ENCODE data around the gene PRKCZ.

PRKCZ gene

DNA sequence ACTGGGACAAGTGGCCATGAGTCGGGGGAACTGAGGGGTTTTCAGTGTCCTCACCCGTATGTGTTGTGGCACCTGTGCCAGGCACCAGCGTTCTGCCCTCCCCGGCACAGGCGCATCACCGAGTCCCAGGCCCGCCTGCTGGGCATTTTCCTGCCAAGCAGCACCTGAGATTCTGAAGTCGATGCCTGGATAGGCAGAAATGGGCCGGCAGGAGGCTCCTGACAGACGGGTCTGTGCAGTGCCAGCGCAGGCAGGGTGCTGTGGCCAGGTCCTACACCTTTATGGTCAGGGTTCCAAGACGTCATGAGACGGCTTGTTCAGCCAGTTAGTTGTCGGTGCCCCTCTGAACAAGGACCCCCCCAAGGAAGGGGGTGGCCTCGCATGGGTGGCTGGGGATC lies 133.7 kb downstream of the PRKCZ start:
- DNase-seq (ENCODE audit: low read depth), result no peak
- TF ChIP-seq CTCF (IDR thresholded peaks at IDR 0.05; ENCODE audit: control insufficient read depth, extremely low read depth, insufficient read depth), result no peak
- H3K4me3 ChIP-seq (ENCODE audit: low read depth, low read length), result no peak overlapping the region

- H3K4me3 ChIP-seq (ENCODE audit: low read depth, low read length), result no peak overlapping the region
- DNase-seq (ENCODE audit: low read depth), result no peak
- no peak for TF ChIP-seq CTCF (IDR thresholded peaks at IDR 0.05; ENCODE audit: control insufficient read depth, extremely low read depth, insufficient read depth)
Observed at GRCh38 chr1:2184531-2184930, 134.3 kb downstream of the PRKCZ start.

GRCh38 chr1:2184934-2185333 lies 134.7 kb downstream of the PRKCZ start:
- no peak overlapping the region for H3K4me3 ChIP-seq (ENCODE audit: low read depth, low read length)
- TF ChIP-seq CTCF (IDR thresholded peaks at IDR 0.05; ENCODE audit: control insufficient read depth, extremely low read depth, insufficient read depth), result no peak
- no peak for DNase-seq (ENCODE audit: low read depth)

DNA sequence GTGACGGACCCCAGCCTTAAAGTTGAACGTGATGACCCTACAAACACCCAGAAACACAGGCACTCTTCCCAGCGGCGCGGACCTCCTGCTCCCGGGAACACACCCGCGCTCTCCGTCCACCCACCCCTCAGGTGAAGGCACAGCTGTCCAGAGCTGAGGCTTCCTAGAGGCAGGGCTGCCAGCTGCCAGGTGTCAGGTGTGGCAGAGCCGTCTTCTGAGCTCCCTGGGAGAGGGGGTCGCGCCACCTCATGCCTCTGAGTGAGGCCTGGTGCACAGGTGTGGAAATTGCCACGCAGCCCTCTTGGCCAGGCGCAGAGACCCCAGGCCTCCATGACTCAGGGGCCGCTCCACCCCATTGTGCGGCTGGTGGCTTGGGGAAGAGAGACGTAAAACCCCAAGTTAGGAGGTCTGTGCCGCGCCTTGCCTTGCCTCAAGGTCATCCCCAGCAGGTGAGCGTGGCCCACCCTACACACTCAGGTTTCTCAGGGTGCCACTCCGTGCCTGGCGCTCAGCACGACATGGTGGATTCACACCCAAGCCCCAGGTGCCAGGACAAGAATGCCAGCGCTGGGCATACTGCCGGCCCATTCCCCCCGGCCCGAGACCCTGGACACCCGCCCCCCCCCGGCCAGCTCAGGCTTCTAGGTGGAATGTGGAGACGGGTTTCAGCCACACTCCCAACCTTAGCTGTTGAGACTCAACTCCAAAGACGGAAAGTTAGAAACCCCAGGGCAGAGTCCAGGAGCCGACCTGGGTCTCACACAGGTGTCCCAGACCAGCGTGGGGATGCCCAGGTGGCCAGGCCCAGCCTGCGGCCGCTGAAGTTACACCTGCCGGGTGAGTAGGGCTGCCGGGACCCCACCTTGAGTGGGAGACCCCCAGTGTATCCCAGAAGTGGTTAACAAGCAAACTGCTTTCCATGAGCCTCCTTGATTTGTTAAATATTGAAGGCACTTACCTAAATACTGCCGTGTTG lies 136.0 kb downstream of the PRKCZ start:
- no peak for DNase-seq (ENCODE audit: low read depth)
- TF ChIP-seq CTCF (IDR thresholded peaks at IDR 0.05; ENCODE audit: control insufficient read depth, extremely low read depth, insufficient read depth), result no peak
- H3K4me3 ChIP-seq (ENCODE audit: low read depth, low read length), result no peak overlapping the region

- TF ChIP-seq CTCF (IDR thresholded peaks at IDR 0.05; ENCODE audit: control insufficient read depth, extremely low read depth, insufficient read depth), result no peak
- no peak overlapping the region for H3K4me3 ChIP-seq (ENCODE audit: low read depth, low read length)
- DNase-seq (ENCODE audit: low read depth), result no peak
Observed at GRCh38 chr1:2186901-2187300, 136.7 kb downstream of the PRKCZ start.

- no peak for TF ChIP-seq CTCF (IDR thresholded peaks at IDR 0.05; ENCODE audit: control insufficient read depth, extremely low read depth, insufficient read depth)
- no peak overlapping the region for H3K4me3 ChIP-seq (ENCODE audit: low read depth, low read length)
- no peak for DNase-seq (ENCODE audit: low read depth)
Observed at GRCh38 chr1:2187619-2188018, 137.4 kb downstream of the PRKCZ start.

All from LNCaP clone FGC (cell line).